Left renal cortex interstitium (tissue), 4 donors: ENCODE data around the gene ASPSCR1. TPM values are rescaled to one million over a fixed set of nuclear protein-coding genes. Genes with fewer than 3 reads are reported as not detected.

Source experiments
- DNase-seq, 4 donors: peaks; one replicate each; pipeline ENCODE4 v3.0.0-alpha.2; 2013; ENCODE audit warnings: low read depth in 4 of 4, low spot score in 2 of 4, missing footprints in 1 of 4
- polyA plus RNA-seq, 4 donors: library from polyadenylated mRNA; unstranded; fragments of 120-200 nt; gene quantifications; one replicate each; pipeline ENCODE4 v1.2.1, GENCODE V29; 2013; ENCODE audit not compliant: insufficient read length in 4 of 4

ASPSCR1 gene
- polyA plus RNA-seq, 4 donors: 22.1 to 40.1 (median 35.8) TPM

DNA sequence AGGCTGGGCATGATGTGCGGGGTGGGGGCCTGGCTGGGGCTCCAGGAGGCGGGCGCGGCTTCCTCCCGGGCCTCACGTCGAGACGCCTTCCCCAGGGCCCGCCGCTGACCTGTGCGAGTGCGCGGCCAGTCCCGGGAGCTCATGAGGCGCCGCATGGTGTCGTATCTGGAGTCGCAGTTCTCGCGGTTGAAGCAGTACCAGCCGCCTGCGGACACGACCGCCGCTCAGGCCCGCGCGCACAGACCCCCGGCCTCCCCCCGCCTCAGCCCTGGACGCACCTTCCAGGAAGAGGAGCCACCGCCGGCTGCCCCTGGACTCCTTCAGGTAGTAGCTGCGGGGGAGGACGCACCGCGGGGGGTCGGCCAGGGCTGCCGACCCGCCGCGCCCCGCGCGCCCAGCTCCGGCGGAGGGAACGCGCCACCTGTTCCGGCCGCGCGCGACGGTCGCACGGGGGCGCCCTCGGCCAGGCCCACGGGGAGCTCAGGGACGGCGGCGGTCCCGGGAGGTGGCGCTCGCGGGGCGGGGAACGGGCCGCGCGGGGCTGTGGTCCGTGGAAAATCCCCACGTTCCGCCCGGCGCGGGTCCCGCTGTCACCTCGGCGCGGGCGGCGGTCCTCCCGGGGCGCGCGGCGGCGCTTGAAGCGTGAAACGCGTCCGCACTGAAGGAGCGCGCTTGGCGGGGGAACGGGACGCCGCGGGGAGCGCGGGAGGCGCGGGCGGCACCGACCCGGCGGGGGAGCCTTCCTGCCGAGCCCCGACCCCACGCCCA, 17.9 kb upstream of the ASPSCR1 start:
- DNase-seq: no peak

DNA sequence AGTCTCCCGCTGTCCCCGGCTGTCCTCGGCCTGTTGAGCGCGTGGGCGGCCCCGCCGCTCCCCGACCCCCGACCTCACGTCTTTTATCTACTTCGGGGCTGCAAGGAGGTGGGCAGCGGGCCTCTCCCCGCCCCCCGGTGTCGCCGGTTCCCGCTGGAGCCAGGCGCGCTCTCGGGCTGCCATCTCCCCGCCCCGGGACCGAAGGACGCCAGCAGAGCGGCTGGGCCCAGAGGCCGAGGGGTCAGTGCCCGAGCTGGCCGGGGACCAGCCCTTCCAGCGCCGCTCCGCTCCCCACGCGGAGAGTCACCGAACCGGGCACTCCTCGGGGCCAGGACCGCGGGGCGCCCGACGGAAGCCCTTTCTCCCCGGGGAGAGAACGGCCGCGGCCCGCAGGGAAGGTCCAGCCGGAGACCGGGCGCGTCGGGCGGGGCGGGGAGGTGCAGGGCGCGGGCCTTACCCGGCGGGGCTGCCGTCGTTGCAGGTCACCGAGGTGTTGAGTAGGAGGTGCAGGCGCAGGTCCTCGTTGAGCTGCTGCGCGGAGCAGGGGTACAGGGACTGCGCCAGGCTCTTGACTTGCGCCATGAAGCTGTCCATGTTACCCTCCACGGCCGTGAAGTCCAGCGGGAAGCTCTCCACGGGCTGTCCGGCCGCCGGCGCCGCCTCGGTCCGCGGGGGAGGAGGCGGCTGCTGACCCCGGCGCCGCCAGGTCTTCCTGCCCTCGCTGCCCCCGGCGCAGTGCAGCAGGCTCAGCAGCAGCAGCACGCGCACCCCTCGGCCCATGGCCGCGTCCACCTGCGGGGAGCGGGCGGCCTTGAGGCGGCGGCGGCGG, 17.1 kb upstream of the ASPSCR1 start:
- no peak for DNase-seq

DNA sequence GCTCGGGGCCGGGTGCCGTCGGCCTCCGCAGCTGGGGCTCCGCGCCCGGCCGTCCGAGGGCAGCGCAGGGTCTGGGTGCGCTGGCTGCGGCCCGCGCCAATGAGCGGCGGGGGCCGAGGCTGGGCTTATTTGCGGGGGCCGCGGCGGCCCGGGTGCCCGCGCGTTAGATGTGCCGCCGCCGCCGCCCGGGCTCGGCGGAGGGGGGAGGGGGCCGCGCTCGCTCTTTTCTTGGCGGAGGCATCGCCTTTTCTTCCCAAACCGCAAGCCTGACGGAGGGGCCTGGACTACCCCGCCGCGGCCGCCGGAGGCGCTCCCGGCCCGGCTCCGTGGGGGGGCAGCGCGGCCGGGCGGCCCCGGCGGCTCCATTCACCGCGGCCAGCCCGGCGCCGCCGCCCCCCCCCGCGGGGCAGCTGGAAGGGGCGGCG, 16.3 kb upstream of the ASPSCR1 start, which contains the start of gene NOTUM:
Gene NOTUM, minus strand, starts transcription at position 101 of the 425 bp plus-strand sequence. CDS start 278 bp downstream, outside the sequence.
- no peak for DNase-seq

DNA sequence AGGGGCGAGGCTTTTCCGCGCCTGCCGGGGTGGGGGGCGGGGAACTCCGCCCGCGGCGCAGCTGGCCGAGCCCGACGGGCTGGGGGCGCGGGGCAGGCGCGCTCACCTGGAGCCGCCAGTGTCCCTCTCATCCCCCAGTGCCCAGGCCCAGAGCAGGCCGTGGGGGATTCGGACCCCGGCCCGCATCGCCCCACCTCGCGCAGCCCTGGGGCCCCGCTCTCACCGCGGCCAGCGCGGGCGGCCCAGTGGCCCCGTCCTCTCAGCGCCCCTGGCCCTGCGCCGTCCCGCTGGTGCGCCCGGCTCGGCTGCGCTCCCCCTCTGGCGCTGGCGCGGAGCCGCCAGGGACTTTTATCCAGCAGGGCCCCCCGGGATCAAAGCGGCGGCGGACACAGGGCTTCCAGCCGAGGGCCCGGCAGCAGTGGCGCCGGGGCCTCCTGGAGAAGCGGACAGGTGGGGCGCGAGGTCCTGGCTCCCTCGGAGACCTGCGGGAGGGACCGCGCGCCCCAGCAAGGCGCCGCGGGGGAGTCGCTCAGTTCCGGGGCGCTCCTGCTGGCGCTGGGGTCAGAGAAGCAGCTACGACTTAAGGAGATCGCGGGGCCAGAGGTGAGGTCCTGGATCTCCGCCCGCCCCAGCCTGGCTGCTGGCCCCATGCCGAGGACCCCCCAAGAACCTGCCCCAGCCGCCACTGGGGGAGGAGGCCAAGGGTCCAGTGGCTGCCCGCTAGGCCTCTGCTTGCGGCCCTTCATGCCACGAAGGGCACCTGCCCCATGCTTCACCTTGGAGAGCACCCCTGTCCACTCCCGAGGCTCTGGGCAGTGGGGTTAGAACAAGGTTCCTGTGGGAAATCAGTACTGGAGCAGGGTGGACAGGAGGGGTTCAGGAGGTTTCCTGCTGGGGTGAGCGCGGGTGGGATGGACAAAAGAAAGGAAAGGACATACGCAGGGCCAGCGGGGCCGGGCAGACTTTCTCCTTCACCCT, 15.6 kb upstream of the ASPSCR1 start:
- no peak for DNase-seq

DNA sequence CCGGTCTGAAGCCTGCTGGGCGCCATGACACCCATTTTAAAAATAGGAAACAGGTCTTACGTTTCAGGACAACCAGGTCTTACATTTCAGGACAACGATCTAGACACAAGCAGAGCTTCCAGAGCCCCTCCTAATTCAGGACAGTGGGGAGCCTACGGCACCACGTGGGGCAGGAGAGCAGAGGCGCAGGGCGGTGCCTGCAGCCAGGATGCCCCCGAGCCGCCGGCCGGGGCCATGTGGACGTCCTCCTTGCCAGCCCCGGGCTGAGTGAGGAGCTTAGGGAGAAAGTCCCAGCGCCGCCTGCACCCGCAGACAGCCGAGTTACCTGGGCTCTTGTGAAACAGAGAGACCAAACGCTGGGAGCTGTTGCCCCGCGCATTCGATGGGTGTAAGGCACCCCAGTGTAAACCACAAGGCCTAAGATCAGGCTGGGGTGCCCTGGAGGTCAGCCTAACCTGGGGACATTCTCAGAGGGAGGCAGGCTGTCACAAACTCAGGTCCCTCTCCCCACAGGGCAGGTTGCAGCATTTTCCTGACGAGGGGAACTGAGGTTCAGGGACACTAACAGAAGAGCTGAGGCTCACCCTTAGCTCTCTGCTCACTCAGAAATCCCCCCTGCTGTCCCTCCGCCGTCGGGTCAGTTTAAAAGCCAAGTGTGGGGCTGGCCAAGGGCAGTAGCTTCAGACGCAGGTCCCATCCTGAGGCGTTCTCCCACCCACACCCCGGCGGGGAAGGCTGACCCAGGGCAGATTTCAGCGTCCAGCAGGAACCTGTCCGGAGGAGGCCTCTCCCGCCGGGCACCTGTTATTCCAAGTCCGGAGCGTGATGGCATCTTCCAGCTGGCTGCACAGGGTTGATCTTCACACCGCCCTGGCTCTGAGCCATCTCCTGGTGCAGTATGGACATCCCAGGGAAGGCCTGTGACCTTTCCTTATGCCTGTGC, 14.7 kb upstream of the ASPSCR1 start:
- no peak for DNase-seq

DNA sequence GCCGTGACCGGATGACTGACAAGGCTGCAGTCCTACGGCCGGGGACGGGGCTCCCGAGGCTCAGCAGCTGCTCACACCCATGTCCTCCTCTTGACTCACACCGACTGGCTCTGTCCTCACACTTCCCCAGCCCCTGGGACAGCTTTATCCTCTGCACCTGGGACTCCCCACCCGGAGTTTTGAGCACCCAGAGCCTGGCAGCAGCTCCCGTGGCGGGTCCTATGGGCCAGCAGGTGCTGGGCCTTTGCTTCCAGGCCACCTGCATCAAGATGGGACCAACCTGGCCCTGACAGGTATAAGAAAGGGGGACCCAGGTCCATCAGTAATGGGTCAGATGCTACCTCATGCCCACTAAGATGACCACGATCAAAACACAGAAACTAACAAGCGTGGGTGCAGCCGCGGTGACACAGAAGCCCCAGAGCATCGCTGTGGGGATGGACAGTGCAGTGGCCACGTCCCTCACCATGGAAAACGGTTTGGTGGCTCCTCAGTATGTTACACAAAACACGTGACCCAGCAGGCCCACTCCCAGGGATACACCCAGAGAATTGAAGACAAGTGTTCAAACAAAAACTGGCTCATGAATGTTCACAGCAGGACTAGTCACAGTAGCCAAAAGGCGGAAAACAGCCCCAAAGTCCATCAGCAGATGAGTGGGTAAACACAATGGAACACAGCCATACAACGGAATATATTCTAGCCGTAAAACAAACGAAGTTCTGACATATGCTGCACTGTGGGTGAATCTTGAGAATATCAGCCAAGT, 13.2 kb upstream of the ASPSCR1 start:
- DNase-seq: no peak

DNA sequence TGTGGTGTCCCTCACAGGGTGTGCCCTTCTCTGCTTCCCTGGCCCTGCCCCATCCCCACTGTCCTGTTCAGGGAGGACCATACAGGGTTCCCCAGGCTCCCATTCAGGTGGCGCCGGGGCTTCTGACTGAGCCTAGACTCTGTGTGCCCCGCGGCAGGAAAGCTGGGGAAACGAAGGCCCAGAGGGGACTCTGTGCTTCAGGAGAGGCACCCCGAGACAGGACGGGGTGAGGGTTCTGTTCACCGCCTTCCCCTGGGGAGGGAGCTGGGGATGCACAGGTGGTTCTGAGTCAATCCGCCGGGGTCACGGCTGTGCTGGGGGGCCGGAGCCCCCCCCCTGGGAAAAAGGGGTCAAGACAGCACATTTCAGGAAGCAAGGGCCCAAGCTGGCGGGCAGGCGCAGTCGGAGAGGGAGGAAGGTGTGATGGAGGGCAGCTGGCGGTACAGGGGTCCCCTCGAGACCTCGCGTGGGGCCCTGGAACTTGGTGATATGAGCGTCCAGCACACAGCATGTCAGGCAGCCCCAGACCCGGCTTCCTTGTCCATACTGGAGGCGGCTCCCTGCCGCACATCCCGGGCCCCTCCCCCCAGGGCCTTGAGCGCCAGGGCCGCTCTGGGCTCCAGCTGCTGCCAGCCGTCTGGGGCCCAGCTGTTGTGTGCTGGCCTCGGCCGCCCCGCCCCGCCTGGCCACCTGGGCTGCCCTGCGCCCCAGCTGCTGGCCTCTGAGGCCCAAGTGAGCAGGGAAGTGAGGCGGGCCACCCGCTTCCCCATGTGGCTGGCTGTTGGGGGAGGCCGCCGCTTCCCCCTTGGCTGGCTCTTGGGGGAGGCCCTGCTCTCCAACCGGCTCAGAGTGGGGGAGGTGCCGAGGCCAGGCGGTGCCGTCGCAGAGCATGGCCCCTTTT, 10.8 kb upstream of the ASPSCR1 start:
- DNase-seq: no peak

DNA sequence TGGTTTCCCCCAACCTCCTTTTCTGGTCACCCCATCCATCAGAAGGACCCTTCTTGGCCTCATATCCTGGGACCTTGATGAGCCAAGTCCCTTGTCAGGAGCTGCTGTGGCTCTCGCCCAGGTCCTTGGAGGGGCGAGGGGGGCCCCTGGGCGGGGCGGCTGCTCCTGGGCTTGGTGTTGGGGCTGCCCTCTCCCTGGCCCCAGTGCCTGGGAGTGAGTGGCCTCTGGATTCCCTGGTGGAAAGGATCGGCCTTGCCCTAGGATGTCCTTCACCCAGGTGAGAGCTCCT, 10.2 kb upstream of the ASPSCR1 start:
- no peak for DNase-seq

DNA sequence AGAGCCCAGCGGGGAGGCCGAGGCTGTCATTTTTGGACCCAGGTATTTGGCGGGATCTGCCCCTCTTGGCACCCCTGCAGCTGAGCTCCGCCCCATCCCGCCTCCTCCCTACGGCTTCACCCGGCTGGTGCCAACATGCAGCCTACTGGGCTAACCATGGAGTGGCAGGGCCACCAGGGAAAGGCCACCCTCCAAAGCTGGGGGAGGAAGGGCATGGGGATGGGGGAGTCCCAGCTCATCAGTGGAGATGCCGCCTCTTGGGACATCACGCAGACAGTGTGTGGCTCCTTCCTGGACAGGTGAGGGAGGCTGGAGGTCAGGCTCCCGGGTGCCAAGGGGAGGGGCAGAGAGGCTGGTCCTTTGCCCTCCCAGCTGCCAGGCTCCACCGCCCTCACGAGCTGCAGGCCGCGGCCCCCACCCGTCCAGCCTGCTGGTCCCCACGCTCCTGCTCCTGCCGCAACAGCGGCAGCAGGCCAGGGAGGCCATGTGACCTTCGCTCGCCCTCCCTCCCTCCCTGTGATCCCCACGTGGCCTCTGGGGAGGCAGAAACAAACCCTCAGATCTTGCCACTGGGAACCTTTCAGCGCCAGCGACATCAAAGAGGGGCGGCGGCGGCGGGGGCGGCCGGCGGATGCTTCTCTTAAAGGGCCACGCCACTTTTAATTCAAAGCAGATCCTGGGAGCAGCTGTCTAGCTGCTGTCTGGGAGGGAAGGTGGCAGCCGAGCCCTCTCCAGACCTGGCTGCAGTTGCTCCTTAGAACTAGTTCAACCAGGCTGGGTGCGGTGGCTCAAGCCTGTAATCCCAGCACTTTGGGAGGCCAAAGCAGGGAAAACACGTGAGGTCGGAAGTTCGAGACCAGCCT, 9.7 kb upstream of the ASPSCR1 start:
- no peak for DNase-seq

DNA sequence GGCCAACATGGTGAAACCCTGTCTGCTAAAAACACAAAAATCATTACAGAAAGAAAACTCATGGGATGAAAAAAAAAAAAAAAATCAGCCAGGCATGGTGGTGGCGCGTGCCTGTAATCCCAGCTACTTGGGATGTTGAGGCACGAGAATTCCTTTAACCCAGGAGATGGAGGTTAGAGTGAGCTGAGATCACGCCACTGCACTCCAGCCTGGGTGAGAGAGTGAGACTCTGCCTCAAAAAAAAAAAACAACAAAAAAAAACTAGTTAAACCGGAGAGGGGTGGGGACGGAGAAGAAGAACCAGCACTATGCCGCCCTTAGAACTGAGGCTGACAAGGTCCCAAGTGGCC, 9.1 kb upstream of the ASPSCR1 start:
- no peak for DNase-seq

DNA sequence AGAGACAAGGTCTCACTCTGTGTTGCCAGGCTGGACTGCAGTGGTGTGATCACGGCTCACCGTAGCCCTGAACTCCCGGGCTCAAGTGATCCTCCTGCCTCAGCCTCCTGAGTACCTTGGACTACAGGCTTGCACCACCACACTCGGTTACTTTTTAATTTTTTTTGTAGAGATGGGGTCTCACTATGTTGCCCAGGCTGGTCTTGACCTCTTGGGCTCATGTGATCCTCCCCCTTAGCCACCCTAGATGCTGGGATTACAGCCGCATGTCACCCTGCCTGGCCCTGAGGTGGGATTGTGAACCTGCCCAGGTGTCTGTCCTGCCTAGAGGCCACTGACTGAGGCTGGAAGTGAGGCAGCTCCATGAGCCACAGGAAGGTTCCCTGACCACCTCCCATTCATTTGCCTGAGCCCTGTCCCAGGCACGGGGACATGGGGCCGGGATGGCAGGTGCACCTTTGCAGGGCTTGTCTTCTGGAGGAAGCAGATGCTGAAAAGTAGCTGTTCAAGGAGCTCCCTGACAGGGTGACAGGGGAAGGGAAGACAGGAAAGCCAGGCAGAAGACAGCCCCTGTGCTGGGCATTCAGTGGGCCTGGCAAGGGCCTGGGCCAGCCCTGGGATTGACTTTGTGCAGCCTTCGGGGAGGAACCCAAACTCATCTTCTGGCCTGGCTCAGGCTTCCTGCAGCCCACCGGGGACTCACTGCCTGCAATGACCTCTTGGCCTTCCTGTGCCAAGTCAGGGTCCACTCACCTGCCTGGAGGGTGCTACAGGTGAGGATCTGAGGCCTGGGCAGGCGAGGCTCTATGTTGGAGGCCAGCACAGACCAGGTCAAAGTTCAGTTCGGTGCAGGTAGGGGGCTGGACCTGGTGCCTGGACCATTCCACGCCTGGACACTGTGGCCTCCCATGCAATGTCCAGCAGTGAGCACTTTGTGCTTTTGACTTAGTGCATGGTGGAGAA, 8.3 kb upstream of the ASPSCR1 start:
- no peak for DNase-seq

DNA sequence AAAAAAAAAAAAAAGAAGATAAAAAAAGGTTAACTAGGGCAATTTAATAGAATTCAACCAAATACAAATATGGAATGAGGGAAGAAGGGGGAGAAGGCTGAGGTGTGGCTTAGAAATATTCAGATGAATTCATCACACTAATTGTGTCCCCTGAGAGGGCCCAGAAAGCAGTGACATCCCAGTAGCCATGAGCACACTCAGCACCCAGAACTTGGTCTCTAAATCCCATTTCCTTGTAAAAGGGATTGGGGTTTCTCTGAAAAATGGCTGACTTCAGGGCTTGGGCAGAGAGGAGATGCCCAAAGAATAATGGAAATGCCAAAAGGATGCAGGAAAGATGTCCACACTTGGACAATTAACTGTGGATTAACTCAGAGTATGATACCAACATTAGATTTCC, 4.0 kb upstream of the ASPSCR1 start:
- no peak for DNase-seq

DNA sequence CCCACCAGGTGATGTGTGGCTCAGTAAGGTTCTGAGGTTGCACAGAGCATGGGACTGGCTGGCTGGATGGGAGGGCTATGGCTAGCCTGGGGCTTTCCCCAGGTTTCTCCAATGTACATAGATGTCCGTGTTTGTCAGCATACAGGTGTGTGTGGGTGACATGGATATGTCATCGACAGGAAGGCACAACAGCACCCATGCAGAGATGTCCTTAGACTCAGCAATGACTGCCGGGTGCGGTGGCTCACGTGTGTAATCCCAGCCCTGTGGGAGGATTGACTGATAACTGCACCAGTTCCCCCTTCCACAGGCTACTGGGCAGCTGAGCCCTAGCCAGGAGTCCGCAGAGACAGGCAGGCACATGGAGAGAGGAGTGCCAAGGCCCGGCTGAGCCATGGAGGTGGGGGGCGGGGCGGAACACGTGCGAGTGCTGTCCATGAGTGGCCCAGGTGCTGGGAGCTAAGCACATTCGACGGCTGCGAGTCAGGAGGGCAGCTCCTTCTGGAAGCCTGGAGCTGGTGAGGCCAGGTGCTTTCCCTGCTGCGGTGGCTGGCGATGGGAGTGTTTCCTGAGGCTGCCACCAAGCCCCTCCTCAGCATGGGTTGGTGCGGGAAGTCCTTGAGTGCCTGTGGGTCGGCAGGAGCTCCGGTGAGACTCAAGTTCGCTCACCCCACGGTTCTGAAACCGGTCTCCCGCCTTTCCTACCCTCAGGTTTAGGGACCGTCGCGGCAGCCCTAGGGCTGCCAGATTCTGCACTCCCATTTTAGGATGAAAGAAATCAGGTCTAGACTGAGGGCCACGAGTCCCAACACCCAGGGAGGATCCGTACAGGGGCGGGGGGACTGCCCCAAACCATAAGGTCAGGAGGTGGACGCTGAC, 858 bp upstream of the ASPSCR1 start:
- no peak for DNase-seq

DNA sequence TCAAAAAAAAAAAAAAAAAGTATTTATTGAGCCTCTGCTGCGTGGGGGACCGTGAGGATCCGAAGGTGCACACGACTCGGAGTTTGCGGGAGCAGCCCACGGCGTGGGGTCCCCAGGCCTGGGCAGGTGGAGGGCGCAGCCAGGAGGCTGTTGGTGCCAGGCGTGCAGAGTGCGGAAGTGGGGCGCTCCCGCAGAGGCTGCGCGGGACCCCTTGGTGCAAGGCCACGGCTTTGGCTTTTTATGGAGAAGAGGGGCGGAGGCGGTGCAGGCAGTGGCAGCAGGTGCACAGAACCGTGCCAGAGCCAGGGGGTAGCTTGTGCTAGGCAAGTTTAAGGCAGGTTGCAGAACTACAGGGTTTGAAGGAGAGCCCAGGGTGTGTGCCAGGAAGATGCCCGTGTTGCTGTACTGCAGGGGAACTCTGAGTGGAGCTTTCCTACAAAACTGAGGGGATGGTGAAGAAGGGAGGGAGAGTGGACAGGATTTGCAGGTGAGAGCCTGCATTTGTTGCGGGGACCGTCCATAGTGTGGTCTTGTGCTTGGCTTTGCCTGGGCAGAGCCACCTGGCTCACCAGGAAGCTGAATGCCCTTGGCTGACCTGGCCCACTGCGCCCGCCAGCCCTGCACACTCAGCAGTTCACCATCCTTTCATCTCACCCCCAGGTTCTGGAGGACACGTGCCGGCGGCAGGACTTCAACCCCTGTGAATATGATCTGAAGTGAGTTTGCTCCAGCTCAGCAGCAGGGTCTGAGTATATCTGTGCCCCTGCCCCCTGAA, 1.3 kb downstream of the ASPSCR1 start:
- no peak for DNase-seq
